GM12892 (cell line): ENCODE results near the gene NUP93.

ENCODE experiments used
- POLR2A ChIP-seq: IDR thresholded peaks from 2 replicates; pipeline ENCODE4 v1.6.1; 2011; ENCODE audit warnings: low read depth, low read length, control low read depth
- TAF1 ChIP-seq: IDR thresholded peaks from 2 replicates; pipeline ENCODE4 v1.6.1; 2011; ENCODE audit warnings: low read depth, mild to moderate bottlenecking, control low read depth, low read length, borderline replicate concordance

DNA sequence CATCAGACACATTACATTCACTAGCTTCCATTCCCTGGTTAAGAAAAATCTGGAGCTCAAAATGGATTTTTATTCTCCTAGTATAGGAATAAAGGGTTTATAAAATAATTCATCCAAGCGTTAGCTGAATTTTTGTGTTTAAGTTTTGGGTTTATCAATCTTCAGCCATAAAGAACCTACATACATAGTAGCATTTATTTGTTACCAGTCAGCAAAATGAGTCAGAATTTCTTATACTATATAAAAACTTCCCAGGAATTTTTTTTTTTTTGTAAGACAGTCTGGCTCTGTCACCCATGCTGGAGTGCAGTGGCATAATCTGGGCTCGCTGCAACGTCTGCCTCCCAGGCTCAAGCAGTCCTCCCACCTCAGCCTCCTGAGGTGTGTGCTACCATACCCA, 94.9 kb downstream of the NUP93 start:
- TF ChIP-seq TAF1 (no peak), POLR2A (no peak)
